ENCODE data around the gene FPR2. TPM values are rescaled to one million over a fixed set of nuclear protein-coding genes. Genes with fewer than 3 reads are reported as not detected.

The FPR2 gene
- total and polyA plus RNA-seq, 10 of the 15 experiments (the other 5 are each of a cell fraction or from before 2014, with no cell fraction given) = not detected

DNA sequence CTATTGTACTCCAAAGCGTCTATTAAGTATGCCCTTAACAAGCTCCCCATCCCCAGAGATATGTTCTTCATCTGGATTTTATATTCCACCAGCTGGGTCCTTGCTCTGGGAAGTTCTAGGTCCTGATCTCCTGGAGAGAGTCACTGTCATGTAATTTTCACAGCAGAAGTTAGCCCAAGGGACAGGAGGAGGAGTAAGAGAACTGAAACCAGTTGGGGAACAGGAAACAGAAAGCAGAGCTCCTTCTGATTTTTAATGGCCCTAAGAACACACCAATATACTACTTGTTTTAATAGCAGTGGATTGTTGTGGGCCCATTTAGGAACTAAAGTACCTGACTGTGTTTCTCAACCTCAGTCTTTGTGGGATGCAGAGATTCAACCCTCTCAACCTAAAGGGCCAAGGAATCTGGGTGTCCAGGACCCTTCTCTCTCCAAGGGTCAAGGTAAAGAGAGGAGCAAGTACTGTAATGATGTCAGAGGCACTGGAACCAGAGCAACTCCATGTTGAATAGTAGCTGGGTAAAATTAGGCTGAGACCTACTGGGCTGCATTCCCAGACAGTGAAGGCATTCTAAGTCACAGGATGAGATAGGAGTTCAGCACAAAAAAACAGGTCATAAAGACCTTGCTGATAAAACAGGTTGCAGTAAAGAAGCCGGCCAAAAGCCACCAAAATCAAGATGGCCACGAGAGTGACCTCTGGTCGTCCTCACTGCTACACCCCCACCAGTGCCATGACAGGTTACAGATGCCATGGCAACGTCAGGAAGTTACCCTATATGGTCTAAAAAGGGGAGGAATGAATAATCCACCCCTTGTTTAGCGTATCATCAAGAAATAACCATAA is 25.9 kb downstream of the FPR2 start:
- Histone ChIP-seq H3K9ac (ENCODE audit: control insufficient read depth, insufficient read depth, low read length) (no peak overlapping the region), H3K9me3 (replicated peaks; ENCODE audit: control insufficient read depth, insufficient read depth, low read length) (peaks cover 7% of the 10 kb centered on the region; the same call in 2 of the 3 replicates), H3K79me2 (ENCODE audit: control insufficient read depth, insufficient read depth, low read length) (no peaks in the 10 kb centered on the region), H2AFZ (ENCODE audit: control insufficient read depth, low read depth, low read length) (no peak overlapping the region), H3K27me3 (replicated peaks in 1 of 2; ENCODE audit: control insufficient read depth in 2 of 2, insufficient read depth in 2 of 2, low read length in 1 of 2) (no peaks in the 10 kb centered on the region), H3K4me2 (ENCODE audit: control insufficient read depth, insufficient read depth) (no peak overlapping the region), H4K20me1 (ENCODE audit: control insufficient read depth, insufficient read depth) (no peaks in the 10 kb centered on the region), H3K4me1 (ENCODE audit: control insufficient read depth, insufficient read depth, low read length) (no peaks in the 10 kb centered on the region), H3K4me3 (no peak overlapping the region), H3K27ac (ENCODE audit: control insufficient read depth, insufficient read depth) (no peak overlapping the region), H3K36me3 (ENCODE audit: control insufficient read depth in 2 of 2, insufficient read depth in 2 of 2, low read length in 1 of 2) (no peaks in the 10 kb centered on the region)
- no peak for ATAC-seq
- BruUV-seq (replicated peaks) = no TSS peak
- RAD21 ChIA-PET (ENCODE audit: unreplicated experiment) = no interaction called here
- SMC1A ChIA-PET (ENCODE audit: uncharacterized antibody, unreplicated experiment) = no interaction called here
- POLR2A ChIA-PET = no interaction called here
- intact Hi-C loops (cut with micrococcal nuclease; ENCODE audit: unreplicated experiment) (no loop called here), in situ Hi-C loops (cut with MboI) (no loop called here)
- DNase-seq (ENCODE audit: low read depth, low spot score) = no peak
- FAIRE-seq = no peak
- CTCF ChIA-PET = no interaction called here
- WGBS (ENCODE audit: insufficient coverage, insufficient replicate concordance, low lambda C conversion rate, missing lambda C conversion rate) = 3% methylated on average over 6 of the region's 6 CpGs
- no peak for TF ChIP-seq TBL1XR1 (IDR thresholded peaks at IDR 0.05; ENCODE audit: low read depth, low read length)
- TF ChIP-seq, protein P1, sequence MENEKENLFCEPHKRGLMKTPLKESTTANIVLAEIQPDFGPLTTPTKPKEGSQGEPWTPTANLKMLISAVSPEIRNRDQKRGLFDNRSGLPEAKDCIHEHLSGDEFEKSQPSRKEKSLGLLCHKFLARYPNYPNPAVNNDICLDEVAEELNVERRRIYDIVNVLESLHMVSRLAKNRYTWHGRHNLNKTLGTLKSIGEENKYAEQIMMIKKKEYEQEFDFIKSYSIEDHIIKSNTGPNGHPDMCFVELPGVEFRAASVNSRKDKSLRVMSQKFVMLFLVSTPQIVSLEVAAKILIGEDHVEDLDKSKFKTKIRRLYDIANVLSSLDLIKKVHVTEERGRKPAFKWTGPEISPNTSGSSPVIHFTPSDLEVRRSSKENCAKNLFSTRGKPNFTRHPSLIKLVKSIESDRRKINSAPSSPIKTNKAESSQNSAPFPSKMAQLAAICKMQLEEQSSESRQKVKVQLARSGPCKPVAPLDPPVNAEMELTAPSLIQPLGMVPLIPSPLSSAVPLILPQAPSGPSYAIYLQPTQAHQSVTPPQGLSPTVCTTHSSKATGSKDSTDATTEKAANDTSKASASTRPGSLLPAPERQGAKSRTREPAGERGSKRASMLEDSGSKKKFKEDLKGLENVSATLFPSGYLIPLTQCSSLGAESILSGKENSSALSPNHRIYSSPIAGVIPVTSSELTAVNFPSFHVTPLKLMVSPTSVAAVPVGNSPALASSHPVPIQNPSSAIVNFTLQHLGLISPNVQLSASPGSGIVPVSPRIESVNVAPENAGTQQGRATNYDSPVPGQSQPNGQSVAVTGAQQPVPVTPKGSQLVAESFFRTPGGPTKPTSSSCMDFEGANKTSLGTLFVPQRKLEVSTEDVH (IDR thresholded peaks at IDR 0.05; ENCODE audit: low read depth, partially characterized antibody) = no peak
- no peak for TF ChIP-seq TARDBP (IDR thresholded peaks at IDR 0.05; ENCODE audit: borderline replicate concordance)
- TF ChIP-seq NR2C1 (IDR thresholded peaks at IDR 0.05) = no peak
- no peak for TF ChIP-seq RFX5 (IDR thresholded peaks at IDR 0.05; ENCODE audit: low read depth, low read length)
- no peak for TF ChIP-seq YY1 (IDR thresholded peaks at IDR 0.05; ENCODE audit: low read depth, low read length)
- TF ChIP-seq, protein P2, sequence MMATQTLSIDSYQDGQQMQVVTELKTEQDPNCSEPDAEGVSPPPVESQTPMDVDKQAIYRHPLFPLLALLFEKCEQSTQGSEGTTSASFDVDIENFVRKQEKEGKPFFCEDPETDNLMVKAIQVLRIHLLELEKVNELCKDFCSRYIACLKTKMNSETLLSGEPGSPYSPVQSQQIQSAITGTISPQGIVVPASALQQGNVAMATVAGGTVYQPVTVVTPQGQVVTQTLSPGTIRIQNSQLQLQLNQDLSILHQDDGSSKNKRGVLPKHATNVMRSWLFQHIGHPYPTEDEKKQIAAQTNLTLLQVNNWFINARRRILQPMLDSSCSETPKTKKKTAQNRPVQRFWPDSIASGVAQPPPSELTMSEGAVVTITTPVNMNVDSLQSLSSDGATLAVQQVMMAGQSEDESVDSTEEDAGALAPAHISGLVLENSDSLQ (IDR thresholded peaks at IDR 0.05) = no peak
- no peak for TF ChIP-seq ASH2L (IDR thresholded peaks at IDR 0.05; ENCODE audit: borderline replicate concordance, low read depth)
- TF ChIP-seq, protein P3, sequence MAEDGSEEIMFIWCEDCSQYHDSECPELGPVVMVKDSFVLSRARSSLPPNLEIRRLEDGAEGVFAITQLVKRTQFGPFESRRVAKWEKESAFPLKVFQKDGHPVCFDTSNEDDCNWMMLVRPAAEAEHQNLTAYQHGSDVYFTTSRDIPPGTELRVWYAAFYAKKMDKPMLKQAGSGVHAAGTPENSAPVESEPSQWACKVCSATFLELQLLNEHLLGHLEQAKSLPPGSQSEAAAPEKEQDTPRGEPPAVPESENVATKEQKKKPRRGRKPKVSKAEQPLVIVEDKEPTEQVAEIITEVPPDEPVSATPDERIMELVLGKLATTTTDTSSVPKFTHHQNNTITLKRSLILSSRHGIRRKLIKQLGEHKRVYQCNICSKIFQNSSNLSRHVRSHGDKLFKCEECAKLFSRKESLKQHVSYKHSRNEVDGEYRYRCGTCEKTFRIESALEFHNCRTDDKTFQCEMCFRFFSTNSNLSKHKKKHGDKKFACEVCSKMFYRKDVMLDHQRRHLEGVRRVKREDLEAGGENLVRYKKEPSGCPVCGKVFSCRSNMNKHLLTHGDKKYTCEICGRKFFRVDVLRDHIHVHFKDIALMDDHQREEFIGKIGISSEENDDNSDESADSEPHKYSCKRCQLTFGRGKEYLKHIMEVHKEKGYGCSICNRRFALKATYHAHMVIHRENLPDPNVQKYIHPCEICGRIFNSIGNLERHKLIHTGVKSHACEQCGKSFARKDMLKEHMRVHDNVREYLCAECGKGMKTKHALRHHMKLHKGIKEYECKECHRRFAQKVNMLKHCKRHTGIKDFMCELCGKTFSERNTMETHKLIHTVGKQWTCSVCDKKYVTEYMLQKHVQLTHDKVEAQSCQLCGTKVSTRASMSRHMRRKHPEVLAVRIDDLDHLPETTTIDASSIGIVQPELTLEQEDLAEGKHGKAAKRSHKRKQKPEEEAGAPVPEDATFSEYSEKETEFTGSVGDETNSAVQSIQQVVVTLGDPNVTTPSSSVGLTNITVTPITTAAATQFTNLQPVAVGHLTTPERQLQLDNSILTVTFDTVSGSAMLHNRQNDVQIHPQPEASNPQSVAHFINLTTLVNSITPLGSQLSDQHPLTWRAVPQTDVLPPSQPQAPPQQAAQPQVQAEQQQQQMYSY (CRISPR knock-in tag; IDR thresholded peaks at IDR 0.05) = no peak
- TF ChIP-seq NR2F1 (conservative IDR thresholded peaks at IDR 0.05) = no peak
- no peak for TF ChIP-seq SRF (IDR thresholded peaks at IDR 0.05; ENCODE audit: low read depth in 2 of 2, low read length in 2 of 2)
- TF ChIP-seq SPI1 (IDR thresholded peaks at IDR 0.05; ENCODE audit: borderline replicate concordance, insufficient read depth, low read depth, low read length) = no peak
- no peak for TF ChIP-seq EZH2 (IDR thresholded peaks at IDR 0.05; ENCODE audit: borderline replicate concordance, control insufficient read depth, low read depth, low read length)
- no peak for TF ChIP-seq CHD4 (IDR thresholded peaks at IDR 0.05)
- no peak for TF ChIP-seq SREBF1 (IDR thresholded peaks at IDR 0.05; ENCODE audit: low read length)

Data from GM12878 (cell line).